ENCODE results near the gene CA6.
"Not testable (repeated sequence)": the region's sequence is repeated elsewhere in the genome, so short reads cannot be mapped to it uniquely, and the experiment has no call there.

Gene CA6

GRCh38 chr1:8926707-8927694, 18.7 kb upstream of the CA6 start:
- DNase-seq (ENCODE audit: low read depth): no peak

GRCh38 chr1:8930116-8930515, 15.6 kb upstream of the CA6 start:
- DNase-seq (ENCODE audit: low read depth): no peak

- DNase-seq (ENCODE audit: low read depth): not testable (repeated sequence)
Measured at GRCh38 chr1:8937051-8937450, 8.6 kb upstream of the CA6 start.

GRCh38 chr1:8937701-8938100, 8.0 kb upstream of the CA6 start:
- no peak for DNase-seq (ENCODE audit: low read depth)

GRCh38 chr1:8938232-8938999, 7.3 kb upstream of the CA6 start:
- DNase-seq (ENCODE audit: low read depth): no peak

- DNase-seq (ENCODE audit: low read depth): no peak
Measured at GRCh38 chr1:8939000-8939265, 6.7 kb upstream of the CA6 start.

- DNase-seq (ENCODE audit: low read depth): no peak
Measured at GRCh38 chr1:8939362-8939995, 6.2 kb upstream of the CA6 start.

- DNase-seq (ENCODE audit: low read depth): peak; percentile 31
Measured at GRCh38 chr1:8941906-8942305, 3.8 kb upstream of the CA6 start.

- no peak for DNase-seq (ENCODE audit: low read depth)
Measured at GRCh38 chr1:8943498-8944405, 1.9 kb upstream of the CA6 start.

GRCh38 chr1:8947127-8947691, 1.5 kb downstream of the CA6 start:
- no peak for DNase-seq (ENCODE audit: low read depth)

GRCh38 chr1:8950309-8950708, 4.6 kb downstream of the CA6 start:
- DNase-seq (ENCODE audit: low read depth): no peak

- no peak for DNase-seq (ENCODE audit: low read depth)
Measured at GRCh38 chr1:8951231-8951630, 5.6 kb downstream of the CA6 start.

GRCh38 chr1:8955406-8955805, 9.7 kb downstream of the CA6 start:
- DNase-seq (ENCODE audit: low read depth): no peak

- no peak for DNase-seq (ENCODE audit: low read depth)
Measured at GRCh38 chr1:8956461-8957349, 11.0 kb downstream of the CA6 start.

GRCh38 chr1:8962812-8963530, 17.3 kb downstream of the CA6 start:
- DNase-seq (ENCODE audit: low read depth): peak; percentile 9

- DNase-seq (ENCODE audit: low read depth): no peak
Measured at GRCh38 chr1:8963963-8964362, 18.3 kb downstream of the CA6 start.

GRCh38 chr1:8965121-8965820, 19.6 kb downstream of the CA6 start:
- DNase-seq (ENCODE audit: low read depth): no peak

- no peak for DNase-seq (ENCODE audit: low read depth)
Measured at GRCh38 chr1:8966606-8967005, 20.9 kb downstream of the CA6 start.

- not testable (repeated sequence) for DNase-seq (ENCODE audit: low read depth)
Measured at GRCh38 chr1:8968902-8969301, 23.2 kb downstream of the CA6 start.

All from fibroblast of the conjunctiva (primary cell).